ENCODE data around the gene ESRP2.

The ESRP2 gene

DNA sequence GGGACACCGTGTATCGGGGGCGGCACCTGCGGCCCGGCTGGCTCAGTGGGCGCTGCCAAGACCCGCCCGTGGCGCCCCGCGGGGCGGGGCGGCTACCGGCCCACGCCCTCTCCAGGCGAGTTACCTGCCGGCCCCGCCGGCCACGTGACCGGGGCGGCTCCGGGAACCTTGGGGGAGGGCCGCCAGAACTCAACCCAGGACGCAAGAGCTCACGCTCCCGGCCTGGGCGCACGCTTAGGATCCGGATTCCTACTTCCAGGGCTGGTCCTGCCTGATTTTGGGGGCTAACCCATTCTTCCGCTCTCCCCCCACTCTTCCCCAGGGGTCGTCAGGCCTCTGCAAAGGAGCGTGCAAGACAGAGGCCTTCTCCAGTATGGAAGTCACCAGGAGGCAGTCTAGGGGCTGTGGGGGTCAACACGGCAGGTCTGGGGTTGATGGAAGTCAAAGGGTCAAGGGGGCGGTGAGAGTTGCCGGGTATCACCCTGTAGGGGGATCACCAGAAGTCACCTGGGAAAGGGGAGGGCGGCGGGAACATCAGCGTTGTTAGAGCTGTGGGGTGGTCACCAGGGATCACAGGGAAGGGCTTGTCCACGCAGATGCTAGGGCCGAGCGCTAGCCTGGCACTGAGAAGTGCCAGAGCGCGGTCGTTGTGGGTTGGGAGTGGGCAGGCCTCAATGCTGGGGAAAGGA is 354 bp upstream of the ESRP2 start:
- Mint-ChIP-seq H3K36me3 (ENCODE audit: low read depth) (no peaks in the 10 kb centered on the region), H3K27ac (peak overlapping the region; percentile 94), H3K9me3 (no peaks in the 10 kb centered on the region), H3K4me1 (ENCODE audit: low read depth) (peaks cover 41% of the 10 kb centered on the region), H3K27me3 (no peaks in the 10 kb centered on the region), H3K4me3 (peak overlapping the region; percentile 85)

DNA sequence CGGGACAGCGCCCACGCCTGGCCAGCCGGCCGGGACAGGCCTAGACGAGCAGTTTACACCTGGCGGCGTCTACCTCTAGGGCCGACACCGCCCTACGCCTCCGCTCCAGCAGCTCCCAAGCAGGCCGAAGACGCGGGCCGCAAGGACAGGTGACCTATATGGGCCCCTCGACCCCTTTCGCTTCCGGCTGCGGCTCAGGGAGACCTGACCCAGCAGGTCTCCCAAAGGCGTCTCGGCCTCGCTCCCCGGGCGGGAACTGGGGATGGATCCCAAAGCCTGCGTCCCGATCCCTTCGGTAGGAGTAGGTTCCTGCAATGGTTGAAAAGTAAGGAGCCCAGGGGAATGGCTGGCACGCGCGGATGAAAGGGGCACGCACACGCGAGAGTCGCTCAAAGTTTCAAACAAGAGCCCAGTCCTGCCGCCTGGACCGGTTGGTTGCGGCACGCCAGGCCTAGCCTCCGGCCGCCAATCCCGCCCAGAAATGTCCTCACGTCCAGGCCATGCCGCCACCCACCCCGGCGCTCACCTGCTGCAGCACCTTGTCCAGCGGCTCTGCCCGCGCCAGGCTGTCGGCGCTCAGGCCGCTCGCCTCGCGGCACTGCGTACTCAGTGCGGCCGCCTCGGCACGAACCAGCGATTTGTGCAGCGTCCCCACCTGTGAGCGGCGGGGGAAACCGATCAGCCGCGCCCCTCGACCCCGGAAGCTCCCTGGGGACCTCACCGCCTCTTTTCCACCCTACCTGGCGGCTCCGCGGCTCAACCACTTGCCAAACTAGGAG is 630 bp downstream of the ESRP2 start:
- no peaks in the 10 kb centered on the region for H3K36me3 Mint-ChIP-seq (ENCODE audit: low read depth)
- H3K9me3 Mint-ChIP-seq, result no peaks in the 10 kb centered on the region
- no peak overlapping the region for H3K27ac Mint-ChIP-seq
- H3K4me3 Mint-ChIP-seq, result no peak overlapping the region
- H3K27me3 Mint-ChIP-seq, result no peaks in the 10 kb centered on the region
- peaks cover 41% of the 10 kb centered on the region for H3K4me1 Mint-ChIP-seq (ENCODE audit: low read depth)

- Mint-ChIP-seq H3K4me1 (ENCODE audit: low read depth) (peaks cover 37% of the 10 kb centered on the region), H3K9me3 (no peaks in the 10 kb centered on the region), H3K36me3 (ENCODE audit: low read depth) (peaks cover under 1% of the 10 kb centered on the region), H3K27ac (no peak overlapping the region), H3K27me3 (no peaks in the 10 kb centered on the region), H3K4me3 (peak overlapping the region; percentile 15)
Measured at GRCh38 chr16:68234188-68235107, 1.5 kb downstream of the ESRP2 start.

DNA sequence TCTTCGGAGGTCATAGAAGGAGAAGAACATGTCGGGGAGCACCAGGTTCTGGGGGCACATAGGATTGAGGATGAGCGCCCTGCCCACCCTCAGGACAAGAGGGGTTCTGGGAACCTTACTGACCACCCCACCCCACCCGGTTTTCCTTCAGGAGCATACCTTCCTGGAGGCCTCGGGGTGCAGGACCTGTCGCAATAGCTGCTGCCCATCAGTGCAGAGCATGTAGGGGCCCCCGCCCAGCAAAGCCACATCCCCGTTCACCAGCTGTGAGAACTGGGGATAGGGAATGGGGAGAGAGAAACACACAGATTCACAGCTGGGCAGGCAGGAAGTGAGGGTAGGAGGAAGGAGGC is 2.1 kb downstream of the ESRP2 start:
- Mint-ChIP-seq H3K9me3 (no peaks in the 10 kb centered on the region), H3K4me1 (ENCODE audit: low read depth) (peaks cover 39% of the 10 kb centered on the region), H3K4me3 (no peak overlapping the region), H3K27ac (no peak overlapping the region), H3K27me3 (no peaks in the 10 kb centered on the region), H3K36me3 (ENCODE audit: low read depth) (peaks cover 4% of the 10 kb centered on the region)

- Mint-ChIP-seq H3K4me1 (ENCODE audit: low read depth) (peaks cover 39% of the 10 kb centered on the region), H3K9me3 (no peaks in the 10 kb centered on the region), H3K27ac (no peak overlapping the region), H3K4me3 (no peak overlapping the region), H3K36me3 (ENCODE audit: low read depth) (peaks cover 4% of the 10 kb centered on the region), H3K27me3 (no peaks in the 10 kb centered on the region)
Measured at GRCh38 chr16:68233085-68233834, 2.7 kb downstream of the ESRP2 start.

GRCh38 chr16:68232335-68232734 is 3.6 kb downstream of the ESRP2 start:
- Mint-ChIP-seq H3K36me3 (ENCODE audit: low read depth) (peaks cover 12% of the 10 kb centered on the region), H3K4me3 (no peak overlapping the region), H3K9me3 (no peaks in the 10 kb centered on the region), H3K27ac (peak overlapping the region; percentile 50), H3K4me1 (ENCODE audit: low read depth) (peaks cover 44% of the 10 kb centered on the region), H3K27me3 (no peaks in the 10 kb centered on the region)

- Mint-ChIP-seq H3K27me3 (no peaks in the 10 kb centered on the region), H3K36me3 (ENCODE audit: low read depth) (peaks cover 20% of the 10 kb centered on the region), H3K4me3 (no peak overlapping the region), H3K27ac (peak overlapping the region; percentile 21), H3K9me3 (no peaks in the 10 kb centered on the region), H3K4me1 (ENCODE audit: low read depth) (peaks cover 45% of the 10 kb centered on the region)
Measured at GRCh38 chr16:68231384-68232136, 4.4 kb downstream of the ESRP2 start.

DNA sequence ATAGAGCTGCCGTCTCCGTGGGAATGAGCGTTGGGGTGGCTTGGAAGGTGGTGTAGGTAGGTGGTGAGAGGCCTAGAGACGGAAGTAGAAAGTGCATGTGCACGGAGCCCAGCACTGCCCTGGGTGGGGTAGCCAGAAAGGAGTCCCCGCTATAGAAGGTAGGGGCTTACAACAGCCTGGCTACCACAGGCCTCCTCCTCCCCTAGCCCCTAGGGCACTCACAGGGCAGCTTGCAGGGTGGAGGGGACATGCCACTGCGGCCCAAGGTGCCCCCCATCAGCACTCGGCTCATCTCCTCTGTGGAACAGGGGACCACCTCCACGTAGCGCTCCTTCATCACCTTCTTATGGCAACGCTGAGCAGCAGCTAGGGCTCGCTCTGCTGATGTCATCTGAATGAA is 5.0 kb downstream of the ESRP2 start:
- H3K9me3 Mint-ChIP-seq, result no peaks in the 10 kb centered on the region
- H3K27me3 Mint-ChIP-seq, result no peaks in the 10 kb centered on the region
- H3K4me1 Mint-ChIP-seq (ENCODE audit: low read depth), result peaks cover 46% of the 10 kb centered on the region
- H3K4me3 Mint-ChIP-seq, result no peak overlapping the region
- no peak overlapping the region for H3K27ac Mint-ChIP-seq
- peaks cover 22% of the 10 kb centered on the region for H3K36me3 Mint-ChIP-seq (ENCODE audit: low read depth)

- no peaks in the 10 kb centered on the region for H3K27me3 Mint-ChIP-seq
- H3K4me3 Mint-ChIP-seq, result no peak overlapping the region
- H3K9me3 Mint-ChIP-seq, result no peaks in the 10 kb centered on the region
- H3K27ac Mint-ChIP-seq, result no peak overlapping the region
- H3K36me3 Mint-ChIP-seq (ENCODE audit: low read depth), result peaks cover 30% of the 10 kb centered on the region
- H3K4me1 Mint-ChIP-seq (ENCODE audit: low read depth), result peaks cover 54% of the 10 kb centered on the region
Measured at GRCh38 chr16:68230176-68230571, 5.8 kb downstream of the ESRP2 start.

GRCh38 chr16:68229431-68230175 is 6.3 kb downstream of the ESRP2 start:
- H3K4me3 Mint-ChIP-seq, result no peak overlapping the region
- peak overlapping the region; percentile 51 for H3K27ac Mint-ChIP-seq
- H3K27me3 Mint-ChIP-seq, result no peaks in the 10 kb centered on the region
- H3K4me1 Mint-ChIP-seq (ENCODE audit: low read depth), result peaks cover 55% of the 10 kb centered on the region
- H3K36me3 Mint-ChIP-seq (ENCODE audit: low read depth), result peaks cover 32% of the 10 kb centered on the region
- H3K9me3 Mint-ChIP-seq, result no peaks in the 10 kb centered on the region

GRCh38 chr16:68228652-68229051 is 7.3 kb downstream of the ESRP2 start:
- no peak overlapping the region for H3K4me3 Mint-ChIP-seq
- H3K27ac Mint-ChIP-seq, result no peak overlapping the region
- peaks cover 55% of the 10 kb centered on the region for H3K4me1 Mint-ChIP-seq (ENCODE audit: low read depth)
- no peaks in the 10 kb centered on the region for H3K9me3 Mint-ChIP-seq
- no peaks in the 10 kb centered on the region for H3K27me3 Mint-ChIP-seq
- peaks cover 32% of the 10 kb centered on the region for H3K36me3 Mint-ChIP-seq (ENCODE audit: low read depth)

DNA sequence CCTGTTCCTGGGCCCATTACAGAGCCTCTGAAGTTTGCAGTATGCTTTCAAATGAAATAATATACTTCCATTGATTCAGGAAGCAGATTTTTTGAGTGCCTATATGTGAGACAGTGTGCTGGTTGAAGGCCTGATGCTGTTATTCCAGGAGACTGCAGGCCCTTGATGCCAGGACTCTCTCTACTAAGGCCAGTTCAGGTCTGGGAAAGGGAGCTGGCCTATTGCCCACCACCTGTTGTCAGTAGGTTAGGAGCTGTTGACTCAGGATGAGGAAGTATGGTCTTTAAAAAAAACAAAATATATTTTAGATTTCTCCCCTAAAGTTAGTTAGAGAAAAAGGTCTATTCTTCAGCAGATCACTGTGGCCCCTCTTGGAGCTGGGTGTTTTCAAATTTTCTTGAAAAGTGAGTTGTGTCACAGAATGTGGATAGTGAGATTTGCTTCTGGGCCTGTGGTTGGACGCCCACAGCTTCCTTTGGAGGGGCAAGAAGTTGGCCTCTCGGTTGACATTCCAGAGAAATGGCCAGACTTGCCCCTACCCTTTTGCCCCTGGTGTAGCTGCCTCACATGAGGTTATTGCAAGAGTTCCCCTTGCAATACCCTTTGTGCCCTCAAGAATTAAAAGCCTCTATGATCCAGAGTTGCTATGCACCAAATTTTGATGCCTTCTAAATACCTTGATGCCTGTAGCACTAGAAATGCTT is 7.9 kb downstream of the ESRP2 start:
- H3K4me3 Mint-ChIP-seq, result peak overlapping the region; percentile 59
- H3K27ac Mint-ChIP-seq, result peak overlapping the region; percentile 87
- peaks cover 50% of the 10 kb centered on the region for H3K4me1 Mint-ChIP-seq (ENCODE audit: low read depth)
- no peaks in the 10 kb centered on the region for H3K9me3 Mint-ChIP-seq
- H3K27me3 Mint-ChIP-seq, result no peaks in the 10 kb centered on the region
- peaks cover 32% of the 10 kb centered on the region for H3K36me3 Mint-ChIP-seq (ENCODE audit: low read depth)
